Measurements from ENCODE around the gene SHPK.

- TF ChIP-seq, protein P1, sequence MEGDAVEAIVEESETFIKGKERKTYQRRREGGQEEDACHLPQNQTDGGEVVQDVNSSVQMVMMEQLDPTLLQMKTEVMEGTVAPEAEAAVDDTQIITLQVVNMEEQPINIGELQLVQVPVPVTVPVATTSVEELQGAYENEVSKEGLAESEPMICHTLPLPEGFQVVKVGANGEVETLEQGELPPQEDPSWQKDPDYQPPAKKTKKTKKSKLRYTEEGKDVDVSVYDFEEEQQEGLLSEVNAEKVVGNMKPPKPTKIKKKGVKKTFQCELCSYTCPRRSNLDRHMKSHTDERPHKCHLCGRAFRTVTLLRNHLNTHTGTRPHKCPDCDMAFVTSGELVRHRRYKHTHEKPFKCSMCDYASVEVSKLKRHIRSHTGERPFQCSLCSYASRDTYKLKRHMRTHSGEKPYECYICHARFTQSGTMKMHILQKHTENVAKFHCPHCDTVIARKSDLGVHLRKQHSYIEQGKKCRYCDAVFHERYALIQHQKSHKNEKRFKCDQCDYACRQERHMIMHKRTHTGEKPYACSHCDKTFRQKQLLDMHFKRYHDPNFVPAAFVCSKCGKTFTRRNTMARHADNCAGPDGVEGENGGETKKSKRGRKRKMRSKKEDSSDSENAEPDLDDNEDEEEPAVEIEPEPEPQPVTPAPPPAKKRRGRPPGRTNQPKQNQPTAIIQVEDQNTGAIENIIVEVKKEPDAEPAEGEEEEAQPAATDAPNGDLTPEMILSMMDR (IDR thresholded peaks at IDR 0.05; ENCODE audit: insufficient read depth, low read length, poor library complexity, severe bottlenecking) = no peak
- no peak for TF ChIP-seq EZH2phosphoT487 (conservative IDR thresholded peaks at IDR 0.05; ENCODE audit: low read length)
Observed at GRCh38 chr17:3660311-3660891, 24.4 kb upstream of the SHPK start.

Data from SU-DHL-6 (cell line).